ENCODE results near the gene KSR2. TPM values are rescaled to one million over a fixed set of nuclear protein-coding genes. Genes with fewer than 3 reads are reported as not detected.

Gene KSR2
- total and polyA plus RNA-seq, 10 of the 15 experiments (the other 5 are each of a cell fraction or from before 2014, with no cell fraction given): under 0.01 to 1.5 (median 0.01) TPM; not detected in 3

DNA sequence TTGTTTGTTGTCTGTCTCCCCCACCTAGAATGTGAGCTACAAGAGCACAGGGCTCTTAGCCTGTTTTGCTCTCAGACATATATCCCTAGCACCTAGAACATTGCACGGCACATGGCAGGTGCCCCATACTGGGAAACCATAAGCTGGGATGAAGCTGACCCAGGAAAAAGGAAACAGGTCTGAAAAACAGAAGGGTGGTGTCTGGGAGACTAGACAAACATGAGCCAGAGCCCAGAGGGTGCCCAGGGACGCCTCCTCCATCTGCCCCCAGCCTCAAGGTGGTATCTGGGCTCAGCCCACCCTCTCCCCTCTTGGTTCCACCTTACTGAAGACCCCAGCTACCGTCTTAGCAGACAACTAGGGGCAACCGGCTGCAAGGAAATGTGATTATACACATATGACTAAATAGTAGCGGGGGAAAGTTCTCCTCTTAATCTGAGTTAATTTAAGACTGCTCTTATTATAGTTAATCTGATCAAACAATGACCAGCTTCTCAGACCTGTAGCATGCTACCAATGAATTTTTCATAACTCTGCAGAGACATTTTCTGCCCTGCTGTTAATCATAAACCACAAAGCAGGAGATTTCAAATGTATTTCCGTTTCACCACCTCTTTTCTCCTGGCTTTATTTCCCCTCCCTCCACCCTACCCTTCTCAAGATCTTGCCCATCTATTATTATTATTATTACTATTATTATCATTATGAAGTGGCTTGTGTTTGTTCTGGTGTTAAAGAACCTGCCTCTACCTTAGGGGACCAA, 31.9 kb downstream of the KSR2 start:
- TF ChIP-seq SMARCA5 (IDR thresholded peaks at IDR 0.05) (no peak), SRF (IDR thresholded peaks at IDR 0.05; ENCODE audit: low read depth in 2 of 2, low read length in 2 of 2) (no peak)
- Histone ChIP-seq H4K20me1 (ENCODE audit: control insufficient read depth, insufficient read depth) (no peaks in the 10 kb centered on the region), H3K27me3 (replicated peaks in 1 of 2; ENCODE audit: control insufficient read depth in 2 of 2, insufficient read depth in 2 of 2, low read length in 1 of 2) (no peaks in the 10 kb centered on the region), H2AFZ (ENCODE audit: control insufficient read depth, low read depth, low read length) (no peak overlapping the region), H3K9ac (ENCODE audit: control insufficient read depth, insufficient read depth, low read length) (no peak overlapping the region), H3K4me2 (ENCODE audit: control insufficient read depth, insufficient read depth) (no peak overlapping the region), H3K36me3 (ENCODE audit: control insufficient read depth in 2 of 2, insufficient read depth in 2 of 2, low read length in 1 of 2) (no peaks in the 10 kb centered on the region), H3K27ac (ENCODE audit: control insufficient read depth, insufficient read depth) (no peak overlapping the region), H3K4me3 (no peak overlapping the region), H3K4me1 (ENCODE audit: control insufficient read depth, insufficient read depth, low read length) (no peaks in the 10 kb centered on the region), H3K79me2 (ENCODE audit: control insufficient read depth, insufficient read depth, low read length) (no peaks in the 10 kb centered on the region), H3K9me3 (replicated peaks; ENCODE audit: control insufficient read depth, insufficient read depth, low read length) (no peaks in the 10 kb centered on the region; the same call in 2 of the 3 replicates)
- ATAC-seq (no peak), DNase-seq (ENCODE audit: low read depth, low spot score) (no peak), FAIRE-seq (no peak)
- no TSS peak for BruUV-seq (replicated peaks)
- intact Hi-C loops (cut with micrococcal nuclease; ENCODE audit: unreplicated experiment): no loop called here
- ChIA-PET POLR2A (interaction anchor here (1.0 kb wide), 1 partner anchor 12 kb away, joined by 3 read pairs; no protein-coding TSS in a partner anchor), RAD21 (ENCODE audit: unreplicated experiment) (interaction anchor here (0.6 to 0.7 kb wide), 2 partner anchors 16 to 176 kb away, joined by 3 read pairs; no protein-coding TSS in a partner anchor), CTCF (interaction anchor here (1.2 kb wide), 1 partner anchor 19 kb away, joined by 3 read pairs; no protein-coding TSS in a partner anchor), SMC1A (ENCODE audit: uncharacterized antibody, unreplicated experiment) (interaction anchor here (0.9 to 1.4 kb wide), 4 partner anchors 10 to 63 kb away, joined by 3 to 5 read pairs (median 4); no protein-coding TSS in a partner anchor)
- 0% methylated on average over 6 of the region's 6 CpGs for WGBS (ENCODE audit: insufficient coverage, insufficient replicate concordance, low lambda C conversion rate, missing lambda C conversion rate)
- in situ Hi-C loops (cut with MboI): no loop called here

DNA sequence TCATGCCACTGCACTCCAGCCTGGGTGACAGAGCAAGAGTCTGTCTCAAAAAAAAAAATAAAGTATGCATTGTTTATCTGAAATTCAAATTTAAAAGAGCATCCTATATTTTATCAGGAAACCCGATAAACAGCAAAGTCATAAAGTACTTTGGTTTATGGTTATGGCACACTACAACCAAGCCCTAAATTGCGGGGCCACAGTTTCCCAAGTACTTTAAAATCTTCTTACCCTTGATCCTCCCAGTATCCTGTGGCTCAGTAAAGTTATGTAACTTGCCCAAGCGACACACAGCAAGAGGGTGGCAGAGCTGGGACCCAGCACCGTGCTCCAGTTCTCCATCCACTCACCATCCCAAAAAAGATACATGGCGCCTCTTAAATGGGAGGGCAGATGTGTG, 35.2 kb downstream of the KSR2 start:
- ChIA-PET CTCF (no interaction called here), POLR2A (no interaction called here), RAD21 (ENCODE audit: unreplicated experiment) (no interaction called here), SMC1A (ENCODE audit: uncharacterized antibody, unreplicated experiment) (no interaction called here)
- no TSS peak for BruUV-seq (replicated peaks)
- H4K20me1 ChIP-seq (ENCODE audit: control insufficient read depth, insufficient read depth): no peaks in the 10 kb centered on the region
- intact Hi-C loops (cut with micrococcal nuclease; ENCODE audit: unreplicated experiment) (no loop called here), in situ Hi-C loops (cut with MboI) (no loop called here)
- ATAC-seq (no peak), DNase-seq (ENCODE audit: low read depth, low spot score) (no peak), FAIRE-seq (no peak)
- no peaks in the 10 kb centered on the region for H3K36me3 ChIP-seq (ENCODE audit: control insufficient read depth in 2 of 2, insufficient read depth in 2 of 2, low read length in 1 of 2)
- H3K9me3 ChIP-seq (replicated peaks; ENCODE audit: control insufficient read depth, insufficient read depth, low read length): no peaks in the 10 kb centered on the region; the same call in 2 of the 3 replicates
- H3K4me3 ChIP-seq: no peak overlapping the region
- no peaks in the 10 kb centered on the region for H3K79me2 ChIP-seq (ENCODE audit: control insufficient read depth, insufficient read depth, low read length)
- H3K4me2 ChIP-seq (ENCODE audit: control insufficient read depth, insufficient read depth): no peak overlapping the region
- H2AFZ ChIP-seq (ENCODE audit: control insufficient read depth, low read depth, low read length): no peak overlapping the region
- no peak overlapping the region for H3K9ac ChIP-seq (ENCODE audit: control insufficient read depth, insufficient read depth, low read length)
- no peak overlapping the region for H3K27ac ChIP-seq (ENCODE audit: control insufficient read depth, insufficient read depth)
- WGBS (ENCODE audit: insufficient coverage, insufficient replicate concordance, low lambda C conversion rate, missing lambda C conversion rate): 41% methylated on average over 5 of the region's 5 CpGs
- no peaks in the 10 kb centered on the region for H3K27me3 ChIP-seq (replicated peaks in 1 of 2; ENCODE audit: control insufficient read depth in 2 of 2, insufficient read depth in 2 of 2, low read length in 1 of 2)
- TF ChIP-seq MXI1 (IDR thresholded peaks at IDR 0.05; ENCODE audit: low read depth, low read length) (no peak), POLR2A (IDR thresholded peaks at IDR 0.05; ENCODE audit: low read depth, low read length) (no peak), EP300 (IDR thresholded peaks at IDR 0.05; ENCODE audit: borderline replicate concordance in 1 of 2, control insufficient read depth in 1 of 2, low read depth in 2 of 2, low read length in 2 of 2) (no peak), NFYB (IDR thresholded peaks at IDR 0.05; ENCODE audit: insufficient read depth, low read depth, low read length) (no peak), CREM (IDR thresholded peaks at IDR 0.05; ENCODE audit: low read depth) (no peak), CBFB (IDR thresholded peaks at IDR 0.05; ENCODE audit: low read depth) (no peak), LARP7 (IDR thresholded peaks at IDR 0.05) (no peak), RBBP5 (conservative IDR thresholded peaks at IDR 0.05) (no peak)
- TF ChIP-seq, protein P1, sequence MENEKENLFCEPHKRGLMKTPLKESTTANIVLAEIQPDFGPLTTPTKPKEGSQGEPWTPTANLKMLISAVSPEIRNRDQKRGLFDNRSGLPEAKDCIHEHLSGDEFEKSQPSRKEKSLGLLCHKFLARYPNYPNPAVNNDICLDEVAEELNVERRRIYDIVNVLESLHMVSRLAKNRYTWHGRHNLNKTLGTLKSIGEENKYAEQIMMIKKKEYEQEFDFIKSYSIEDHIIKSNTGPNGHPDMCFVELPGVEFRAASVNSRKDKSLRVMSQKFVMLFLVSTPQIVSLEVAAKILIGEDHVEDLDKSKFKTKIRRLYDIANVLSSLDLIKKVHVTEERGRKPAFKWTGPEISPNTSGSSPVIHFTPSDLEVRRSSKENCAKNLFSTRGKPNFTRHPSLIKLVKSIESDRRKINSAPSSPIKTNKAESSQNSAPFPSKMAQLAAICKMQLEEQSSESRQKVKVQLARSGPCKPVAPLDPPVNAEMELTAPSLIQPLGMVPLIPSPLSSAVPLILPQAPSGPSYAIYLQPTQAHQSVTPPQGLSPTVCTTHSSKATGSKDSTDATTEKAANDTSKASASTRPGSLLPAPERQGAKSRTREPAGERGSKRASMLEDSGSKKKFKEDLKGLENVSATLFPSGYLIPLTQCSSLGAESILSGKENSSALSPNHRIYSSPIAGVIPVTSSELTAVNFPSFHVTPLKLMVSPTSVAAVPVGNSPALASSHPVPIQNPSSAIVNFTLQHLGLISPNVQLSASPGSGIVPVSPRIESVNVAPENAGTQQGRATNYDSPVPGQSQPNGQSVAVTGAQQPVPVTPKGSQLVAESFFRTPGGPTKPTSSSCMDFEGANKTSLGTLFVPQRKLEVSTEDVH (IDR thresholded peaks at IDR 0.05; ENCODE audit: low read depth, partially characterized antibody): no peak
- TF ChIP-seq, protein P2, sequence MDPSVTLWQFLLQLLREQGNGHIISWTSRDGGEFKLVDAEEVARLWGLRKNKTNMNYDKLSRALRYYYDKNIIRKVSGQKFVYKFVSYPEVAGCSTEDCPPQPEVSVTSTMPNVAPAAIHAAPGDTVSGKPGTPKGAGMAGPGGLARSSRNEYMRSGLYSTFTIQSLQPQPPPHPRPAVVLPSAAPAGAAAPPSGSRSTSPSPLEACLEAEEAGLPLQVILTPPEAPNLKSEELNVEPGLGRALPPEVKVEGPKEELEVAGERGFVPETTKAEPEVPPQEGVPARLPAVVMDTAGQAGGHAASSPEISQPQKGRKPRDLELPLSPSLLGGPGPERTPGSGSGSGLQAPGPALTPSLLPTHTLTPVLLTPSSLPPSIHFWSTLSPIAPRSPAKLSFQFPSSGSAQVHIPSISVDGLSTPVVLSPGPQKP (IDR thresholded peaks at IDR 0.05; ENCODE audit: low read depth, low read length): no peak
- no peaks in the 10 kb centered on the region for H3K4me1 ChIP-seq (ENCODE audit: control insufficient read depth, insufficient read depth, low read length)

Measured in GM12878 (cell line).